Measurements from ENCODE around the gene MOXD1. TPM values are rescaled to one million over a fixed set of nuclear protein-coding genes. Genes with fewer than 3 reads are reported as not detected.

MOXD1 gene
- polyA plus RNA-seq, 1 donor (not counting 4 experiments of a cell fraction or from before 2014, with no cell fraction given) = 2.7 TPM

GRCh38 chr6:132265451-132266097 is 135.7 kb downstream of the MOXD1 start:
- Histone ChIP-seq H3K36me3 (ENCODE audit: control insufficient read depth in 2 of 2, extremely low read depth in 1 of 2, insufficient read depth in 2 of 2, low read length in 2 of 2) (no peaks in the 10 kb centered on the region), H3K9me1 (ENCODE audit: control insufficient read depth, extremely low read depth, insufficient read depth, low read length) (no peaks in the 10 kb centered on the region), H3K27ac (ENCODE audit: control insufficient read depth, insufficient read depth, low read length) (no peak overlapping the region), H3K4me1 (ENCODE audit: control insufficient read depth, extremely low read depth, insufficient read depth, low read length) (no peaks in the 10 kb centered on the region), H3K9me3 (ENCODE audit: control insufficient read depth, low read depth, low read length) (no peaks in the 10 kb centered on the region), H4K20me1 (ENCODE audit: control insufficient read depth, extremely low read depth, insufficient read depth, low read length) (no peaks in the 10 kb centered on the region), H3K27me3 (ENCODE audit: control insufficient read depth, extremely low read depth, insufficient read depth, low read length) (no peaks in the 10 kb centered on the region), H3K4me2 (ENCODE audit: control insufficient read depth, extremely low read depth, insufficient read depth, low read depth, low read length) (no peak overlapping the region), H3K4me3 (ENCODE audit: control insufficient read depth in 2 of 3, extremely low read depth in 1 of 3, insufficient read depth in 2 of 3, low read depth in 1 of 3, low read length in 3 of 3) (no peak overlapping the region), H3K9ac (ENCODE audit: control insufficient read depth, extremely low read depth, insufficient read depth, low read length) (no peak overlapping the region), H3K79me2 (ENCODE audit: control insufficient read depth, insufficient read depth, low read length) (no peaks in the 10 kb centered on the region), H2AFZ (ENCODE audit: control insufficient read depth, low read length) (no peak overlapping the region)
- TF ChIP-seq EZH2 (IDR thresholded peaks at IDR 0.05; ENCODE audit: low read length) (no peak), CTCF (optimal IDR thresholded peaks at IDR 0.05 in 1 of 3, IDR thresholded peaks at IDR 0.05 in 1 of 3, conservative IDR thresholded peaks at IDR 0.05 in 1 of 3; ENCODE audit: extremely low read depth in 1 of 3, insufficient read depth in 2 of 3, low read length in 3 of 3) (no peak)
- FAIRE-seq (no peak), DNase-seq (ENCODE audit: low read depth, low spot score) (no peak)
- dilution Hi-C loops (cut with MboI; ENCODE audit: extremely low pct_ligation_motif_present, low sequenced_read_pairs) = no loop called here

- Histone ChIP-seq H3K9me3 (ENCODE audit: control insufficient read depth, low read depth, low read length) (no peaks in the 10 kb centered on the region), H3K27me3 (ENCODE audit: control insufficient read depth, extremely low read depth, insufficient read depth, low read length) (no peaks in the 10 kb centered on the region), H3K9ac (ENCODE audit: control insufficient read depth, extremely low read depth, insufficient read depth, low read length) (no peak overlapping the region), H3K4me1 (ENCODE audit: control insufficient read depth, extremely low read depth, insufficient read depth, low read length) (no peaks in the 10 kb centered on the region), H3K36me3 (ENCODE audit: control insufficient read depth in 2 of 2, extremely low read depth in 1 of 2, insufficient read depth in 2 of 2, low read length in 2 of 2) (no peaks in the 10 kb centered on the region), H3K4me2 (ENCODE audit: control insufficient read depth, extremely low read depth, insufficient read depth, low read depth, low read length) (no peak overlapping the region), H2AFZ (ENCODE audit: control insufficient read depth, low read length) (no peak overlapping the region), H3K9me1 (ENCODE audit: control insufficient read depth, extremely low read depth, insufficient read depth, low read length) (no peaks in the 10 kb centered on the region), H3K4me3 (ENCODE audit: control insufficient read depth in 2 of 3, extremely low read depth in 1 of 3, insufficient read depth in 2 of 3, low read depth in 1 of 3, low read length in 3 of 3) (no peak overlapping the region), H4K20me1 (ENCODE audit: control insufficient read depth, extremely low read depth, insufficient read depth, low read length) (no peaks in the 10 kb centered on the region), H3K27ac (ENCODE audit: control insufficient read depth, insufficient read depth, low read length) (no peak overlapping the region), H3K79me2 (ENCODE audit: control insufficient read depth, insufficient read depth, low read length) (no peaks in the 10 kb centered on the region)
- dilution Hi-C loops (cut with MboI; ENCODE audit: extremely low pct_ligation_motif_present, low sequenced_read_pairs) = no loop called here
- FAIRE-seq = no peak
- DNase-seq (ENCODE audit: low read depth, low spot score) = no peak
- TF ChIP-seq CTCF (optimal IDR thresholded peaks at IDR 0.05 in 1 of 3, IDR thresholded peaks at IDR 0.05 in 1 of 3, conservative IDR thresholded peaks at IDR 0.05 in 1 of 3; ENCODE audit: extremely low read depth in 1 of 3, insufficient read depth in 2 of 3, low read length in 3 of 3) (no peak), EZH2 (IDR thresholded peaks at IDR 0.05; ENCODE audit: low read length) (no peak)
Observed at GRCh38 chr6:132264021-132264500, 137.2 kb downstream of the MOXD1 start.

Measured in keratinocyte (primary cell).